ENCODE results near the gene CRYZ. TPM values are rescaled to one million over a fixed set of nuclear protein-coding genes. Genes with fewer than 3 reads are reported as not detected.

Gene CRYZ
- total RNA-seq, 4 donors from 2014 or later, result 43.8 to 79.7 (median 64.8) TPM

DNA sequence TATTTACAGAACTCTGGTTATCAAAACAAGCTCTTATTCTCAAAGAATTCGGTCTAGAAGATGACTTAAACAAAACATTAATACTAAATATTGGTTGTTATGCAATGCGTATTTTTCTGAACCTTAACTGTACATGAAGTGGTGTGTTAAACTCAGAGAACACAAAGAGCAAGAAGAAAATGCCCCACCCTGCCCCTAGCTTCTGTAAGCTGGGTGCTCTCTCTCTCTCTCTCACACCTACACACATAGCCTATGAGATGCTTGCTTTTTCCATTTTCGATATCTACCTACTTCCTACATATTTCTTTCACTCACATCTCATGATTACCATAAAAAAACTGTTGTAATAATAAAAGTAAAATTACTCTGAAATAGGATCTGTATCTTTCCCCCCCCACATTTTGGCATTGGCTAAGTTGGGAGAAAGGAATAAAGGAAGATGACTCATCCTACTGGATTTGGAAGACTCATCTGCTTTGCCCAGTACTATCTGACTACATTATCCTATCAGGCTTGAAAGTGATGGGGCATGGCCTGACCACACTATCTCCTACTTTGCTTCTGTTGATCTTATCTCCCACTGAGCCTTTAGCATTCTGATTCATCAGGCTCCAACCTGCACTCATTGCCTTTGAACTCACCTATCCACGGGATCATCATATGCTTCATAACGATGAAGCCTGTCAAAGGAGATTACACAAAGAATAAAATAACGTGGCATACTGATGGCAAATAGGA, 2.9 kb downstream of the CRYZ start:
- no peak for TF ChIP-seq EP300 (IDR thresholded peaks at IDR 0.05)
- TF ChIP-seq CTCF (IDR thresholded peaks at IDR 0.05), result no peak
- no peak for TF ChIP-seq POLR2AphosphoS5 (IDR thresholded peaks at IDR 0.05)
- no peak for TF ChIP-seq POLR2A (IDR thresholded peaks at IDR 0.05)
- Histone ChIP-seq H3K36me3 (peaks cover 0 to 11% of the 10 kb centered on the region in 2 donors), H3K27ac (no peak overlapping the region), H3K4me1 (peaks cover 13 to 43% (median 14%) of the 10 kb centered on the region in 3 donors), H3K9me3 (no peaks in the 10 kb centered on the region), H3K27me3 (no peaks in the 10 kb centered on the region), H3K4me3 (no peak overlapping the region)
- ATAC-seq, result no peak
- WGBS, 2 donors (ENCODE audit: low coverage in 1 of 2), result 79 to 83% methylated on average over 4 to 6 of the region's 6 CpGs

GRCh38 chr1:74728736-74729135, 4.1 kb downstream of the CRYZ start:
- H3K4me3 ChIP-seq, result no peak overlapping the region
- TF ChIP-seq EP300 (IDR thresholded peaks at IDR 0.05), result no peak
- no peak for TF ChIP-seq POLR2A (IDR thresholded peaks at IDR 0.05)
- TF ChIP-seq POLR2AphosphoS5 (IDR thresholded peaks at IDR 0.05), result no peak
- TF ChIP-seq CTCF (IDR thresholded peaks at IDR 0.05), result no peak
- ATAC-seq, result no peak
- no peaks in the 10 kb centered on the region for H3K27me3 ChIP-seq
- H3K4me1 ChIP-seq, result peaks cover 4 to 31% (median 4%) of the 10 kb centered on the region in 3 donors
- 53 to 62% methylated on average over 3 of the region's 3 CpGs for WGBS, 2 donors (ENCODE audit: low coverage in 1 of 2)
- peaks cover 0 to 18% of the 10 kb centered on the region in 2 donors for H3K36me3 ChIP-seq
- no peak overlapping the region for H3K27ac ChIP-seq
- H3K9me3 ChIP-seq, result no peaks in the 10 kb centered on the region

DNA sequence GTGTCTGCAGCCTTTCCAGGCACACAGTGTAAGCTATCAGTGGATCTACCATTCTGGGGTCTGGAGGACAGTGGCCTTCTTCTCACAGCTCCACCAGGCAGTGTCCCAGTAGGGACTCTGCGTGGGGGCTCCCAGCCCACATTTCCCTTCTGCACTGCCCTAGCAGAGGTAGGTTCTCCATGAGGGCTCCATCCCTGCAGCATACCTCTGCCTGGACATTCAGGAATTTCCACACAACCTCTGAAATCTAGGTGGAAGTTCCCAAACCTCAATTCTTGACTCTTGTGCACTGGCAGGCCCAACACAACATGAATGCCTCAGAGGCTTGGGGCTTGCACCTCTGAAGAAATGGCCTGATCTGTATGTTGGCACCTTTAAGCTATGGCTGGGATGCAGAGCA, 6.8 kb downstream of the CRYZ start:
- 80% methylated on average over 1 of the region's 1 CpG; no CpG with 5 or more reads in 1 of the 2 donors for WGBS, 2 donors (ENCODE audit: low coverage in 1 of 2)
- ATAC-seq, result no peak

DNA sequence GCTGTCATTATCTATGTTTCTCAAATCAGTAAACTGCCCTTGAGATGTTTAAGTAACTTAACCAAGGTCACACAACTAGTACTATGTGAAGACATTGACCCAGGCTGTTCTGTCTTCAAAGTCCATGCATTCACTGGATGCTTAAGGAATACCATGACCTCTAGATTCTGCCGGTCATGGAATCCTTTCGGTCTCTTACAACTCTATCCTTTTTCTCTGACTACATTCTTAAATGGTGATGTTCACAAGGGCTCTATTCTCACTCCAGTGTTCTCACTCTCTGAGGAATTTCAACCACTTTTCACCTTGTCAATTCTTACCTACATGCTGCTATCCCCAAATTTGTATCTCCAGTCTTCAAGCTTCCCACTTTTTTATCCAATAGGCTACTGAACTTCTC, 15.2 kb downstream of the CRYZ start:
- H3K9me3 ChIP-seq, result no peaks in the 10 kb centered on the region
- no peak overlapping the region for H3K4me3 ChIP-seq
- peaks cover 4 to 31% (median 6%) of the 10 kb centered on the region in 3 donors for H3K4me1 ChIP-seq
- TF ChIP-seq EP300 (IDR thresholded peaks at IDR 0.05) (no peak), POLR2A (IDR thresholded peaks at IDR 0.05) (no peak), POLR2AphosphoS5 (IDR thresholded peaks at IDR 0.05) (no peak), CTCF (IDR thresholded peaks at IDR 0.05) (no peak)
- no peaks in the 10 kb centered on the region for H3K27me3 ChIP-seq
- 93 to 96% methylated on average over 2 of the region's 2 CpGs for WGBS, 2 donors (ENCODE audit: low coverage in 1 of 2)
- ATAC-seq, result no peak
- no peak overlapping the region for H3K27ac ChIP-seq
- peaks cover 0 to 84% of the 10 kb centered on the region in 2 donors for H3K36me3 ChIP-seq

More for the DNA sequence above, 6.8 kb downstream of the CRYZ start:
- TF ChIP-seq POLR2AphosphoS5 (IDR thresholded peaks at IDR 0.05), result no peak
- H3K4me1 ChIP-seq, result peaks cover 4 to 15% (median 4%) of the 10 kb centered on the region in 3 donors
- no peak overlapping the region for H3K4me3 ChIP-seq
- no peaks in the 10 kb centered on the region for H3K27me3 ChIP-seq
- H3K9me3 ChIP-seq, result no peaks in the 10 kb centered on the region
- H3K27ac ChIP-seq, result no peak overlapping the region
- H3K36me3 ChIP-seq, result peaks cover 4 to 45% of the 10 kb centered on the region in 2 donors

DNA sequence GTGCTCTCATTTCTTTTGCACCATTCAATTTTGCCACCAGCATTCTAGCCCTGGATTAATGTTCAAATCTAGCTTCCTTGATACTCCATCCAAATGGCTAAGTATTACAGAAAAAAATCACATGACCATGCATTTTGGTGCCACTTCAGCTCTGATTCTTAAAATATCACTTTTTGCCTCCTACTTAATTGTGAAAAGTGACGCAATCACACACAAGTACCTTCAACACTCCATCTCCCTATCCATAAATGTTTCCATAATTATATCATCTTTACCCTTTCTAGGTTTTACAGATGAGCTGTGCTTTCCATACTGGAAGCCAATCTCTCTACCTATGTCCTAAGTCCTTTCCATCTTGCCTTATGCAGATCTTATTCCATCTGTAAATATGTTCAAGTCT, 16.0 kb downstream of the CRYZ start:
- 92 to 100% methylated on average over 1 of the region's 1 CpG for WGBS, 2 donors (ENCODE audit: low coverage in 1 of 2)
- H3K36me3 ChIP-seq, result peaks cover 0 to 78% of the 10 kb centered on the region in 2 donors
- H3K9me3 ChIP-seq, result no peaks in the 10 kb centered on the region
- no peaks in the 10 kb centered on the region for H3K27me3 ChIP-seq
- TF ChIP-seq POLR2A (IDR thresholded peaks at IDR 0.05), result no peak
- no peak for TF ChIP-seq CTCF (IDR thresholded peaks at IDR 0.05)
- TF ChIP-seq EP300 (IDR thresholded peaks at IDR 0.05), result no peak
- TF ChIP-seq POLR2AphosphoS5 (IDR thresholded peaks at IDR 0.05), result no peak
- peaks cover 4 to 39% (median 6%) of the 10 kb centered on the region in 3 donors for H3K4me1 ChIP-seq
- H3K27ac ChIP-seq, result no peak overlapping the region
- ATAC-seq, result no peak
- no peak overlapping the region for H3K4me3 ChIP-seq
